Left lung (tissue), 10 donors: ENCODE measurements around the gene PTGR1. TPM values are rescaled to one million over a fixed set of nuclear protein-coding genes. Genes with fewer than 3 reads are reported as not detected.

Source experiments
- ATAC-seq: fragments of 200-7000 bp; cut with Tn5 transposase; one replicate; pipeline ENCODE4 v1.9.1; 2020; ENCODE audit warnings: moderate library complexity
- DNase-seq, 4 donors: peaks; one replicate each; pipeline ENCODE4 v3.0.0-alpha.2; 2013 to 2020
- H3K27ac ChIP-seq, 2 donors: fragments of 200-600 bp; sonication (generic) in 1 of 2; one replicate each; pipeline versions ENCODE4 v1.5.0 to v1.8.0; 2020 to 2021
- H3K27me3 ChIP-seq, 2 donors: fragments of 200-600 bp; sonication (generic) in 1 of 2; one replicate each; pipeline versions ENCODE4 v1.5.0 to v1.8.0; 2020 to 2021
- H3K36me3 ChIP-seq, 2 donors: fragments of 200-600 bp; sonication (generic) in 1 of 2; one replicate each; pipeline versions ENCODE4 v1.5.0 to v1.8.0; 2020 to 2021
- H3K4me1 ChIP-seq, 2 donors: fragments of 200-600 bp; one replicate each; pipeline ENCODE4 v1.8.0; 2021
- H3K4me3 ChIP-seq, 2 donors: fragments of 200-600 bp; sonication (generic) in 1 of 2; one replicate each; pipeline versions ENCODE4 v1.5.0 to v1.8.0; 2020 to 2021; ENCODE audit warnings: mild to moderate bottlenecking in 1 of 2
- H3K9me3 ChIP-seq, 2 donors: fragments of 200-600 bp; sonication (generic) in 1 of 2; one replicate each; pipeline versions ENCODE4 v1.5.0 to v1.8.0; 2020 to 2021
- CTCF ChIP-seq, 2 donors: fragments of 200-600 bp; sonication (generic) in 1 of 2; IDR thresholded peaks; one replicate each; pipeline versions ENCODE4 v1.5.0 to v1.8.0; 2021; ENCODE audit warnings: antibody characterized with exemption in 2 of 2
- intact Hi-C, 2 donors: fragments of 100-400 bp; cut with DNase I; formaldehyde crosslinking; loops; one replicate each; pipeline versions ENCODE4 v1.11.2 to v1.14.2; 2022
- polyA plus RNA-seq, 6 donors: library from polyadenylated mRNA; unstranded; fragments of 120-200 nt; gene quantifications; one replicate each; pipeline ENCODE4 v1.2.1, GENCODE V29; 2013; ENCODE audit not compliant: insufficient read length in 6 of 6
- total RNA-seq, 2 donors: library from RNA; stranded (reverse); fragmentation: NEBNext Ultra II Directional; extraction: Animal tissue kit (Norgen Biotek cat#: 25700); gene quantifications; one replicate each; pipeline ENCODE4 v1.2.1, GENCODE V29; 2021
- donor health status: DM: no; HTN: yes; CAD: no.
- donor health status: DM: no; HTN: no; CAD: no.

Gene PTGR1
- total and polyA plus RNA-seq, 8 donors = 51.5 to 102 (median 76.9) TPM

- no peak for TF ChIP-seq CTCF (IDR thresholded peaks at IDR 0.05)
Observed at GRCh38 chr9:111646417-111646816, 47.0 kb upstream of the PTGR1 start.

GRCh38 chr9:111645806-111646205 lies 46.4 kb upstream of the PTGR1 start:
- intact Hi-C loops = no loop called here
- TF ChIP-seq CTCF (IDR thresholded peaks at IDR 0.05) = no peak
- H3K27ac ChIP-seq = no peak overlapping the region
- no peak for ATAC-seq
- no peak overlapping the region for H3K4me3 ChIP-seq
- peaks cover 0 to 51% of the 10 kb centered on the region in 2 donors for H3K36me3 ChIP-seq
- no peaks in the 10 kb centered on the region for H3K4me1 ChIP-seq
- DNase-seq = no peak
- H3K9me3 ChIP-seq = no peaks in the 10 kb centered on the region
- no peaks in the 10 kb centered on the region for H3K27me3 ChIP-seq

More at GRCh38 chr9:111646417-111646816, 47.0 kb upstream of the PTGR1 start:
- DNase-seq (no peak), ATAC-seq (no peak)
- no peak overlapping the region for H3K4me3 ChIP-seq
- H3K27ac ChIP-seq = no peak overlapping the region
- H3K27me3 ChIP-seq = no peaks in the 10 kb centered on the region
- intact Hi-C loops = no loop called here
- H3K36me3 ChIP-seq = peaks cover 0 to 51% of the 10 kb centered on the region in 2 donors
- H3K4me1 ChIP-seq = no peaks in the 10 kb centered on the region
- H3K9me3 ChIP-seq = no peaks in the 10 kb centered on the region

GRCh38 chr9:111644195-111644772 lies 44.8 kb upstream of the PTGR1 start:
- Histone ChIP-seq H3K9me3 (no peaks in the 10 kb centered on the region), H3K4me1 (no peaks in the 10 kb centered on the region), H3K27me3 (no peaks in the 10 kb centered on the region), H3K36me3 (peaks cover 0 to 37% of the 10 kb centered on the region in 2 donors), H3K4me3 (no peak overlapping the region), H3K27ac (no peak overlapping the region)
- intact Hi-C loops = no loop called here
- no peak for TF ChIP-seq CTCF (IDR thresholded peaks at IDR 0.05)
- no peak for ATAC-seq
- DNase-seq = no peak

GRCh38 chr9:111637421-111637950 lies 38.0 kb upstream of the PTGR1 start:
- intact Hi-C loops = no loop called here
- DNase-seq (no peak), ATAC-seq (no peak)
- Histone ChIP-seq H3K36me3 (no peaks in the 10 kb centered on the region), H3K27me3 (no peaks in the 10 kb centered on the region), H3K4me1 (peaks cover 7 to 39% of the 10 kb centered on the region in 2 donors), H3K4me3 (no peak overlapping the region), H3K9me3 (no peaks in the 10 kb centered on the region), H3K27ac (no peak overlapping the region)
- no peak for TF ChIP-seq CTCF (IDR thresholded peaks at IDR 0.05)

GRCh38 chr9:111634860-111635259 lies 35.4 kb upstream of the PTGR1 start:
- ATAC-seq (no peak), DNase-seq (no peak)
- no peak overlapping the region for H3K4me3 ChIP-seq
- no peak overlapping the region for H3K27ac ChIP-seq
- H3K27me3 ChIP-seq = no peaks in the 10 kb centered on the region
- TF ChIP-seq CTCF (IDR thresholded peaks at IDR 0.05) = no peak
- peaks cover 9 to 54% of the 10 kb centered on the region in 2 donors for H3K4me1 ChIP-seq
- no peaks in the 10 kb centered on the region for H3K9me3 ChIP-seq
- H3K36me3 ChIP-seq = no peaks in the 10 kb centered on the region
- intact Hi-C loops = no loop called here
